Glutamatergic neuron (in vitro differentiated cells): Measurements from ENCODE around the gene KRT6B. TPM values are rescaled to one million over a fixed set of nuclear protein-coding genes. Genes with fewer than 3 reads are reported as not detected.

Experiments
- DNase-seq: peaks from one replicate; pipeline ENCODE4 v3.0.0; 2022
- H3K27ac Mint-ChIP-seq: one replicate; pipeline ENCODE4 v1.8.0; 2020; ENCODE audit warnings: mild to moderate bottlenecking, mixed read lengths, inconsistent platforms; ENCODE audit not compliant: unreplicated experiment
- H3K27me3 Mint-ChIP-seq: one replicate; pipeline ENCODE4 v1.8.0; 2020; ENCODE audit warnings: mild to moderate bottlenecking, moderate library complexity, mixed read lengths, inconsistent platforms; ENCODE audit not compliant: unreplicated experiment
- H3K36me3 Mint-ChIP-seq: one replicate; pipeline ENCODE4 v1.8.0; 2020; ENCODE audit warnings: mild to moderate bottlenecking, mixed read lengths, inconsistent platforms; ENCODE audit not compliant: unreplicated experiment
- H3K4me1 Mint-ChIP-seq: one replicate; pipeline ENCODE4 v1.8.0; 2020; ENCODE audit warnings: mild to moderate bottlenecking, low read depth, mixed read lengths, inconsistent platforms; ENCODE audit not compliant: unreplicated experiment
- H3K4me3 Mint-ChIP-seq: one replicate; pipeline ENCODE4 v1.8.0; 2020; ENCODE audit warnings: mild to moderate bottlenecking, mixed read lengths, inconsistent platforms; ENCODE audit not compliant: unreplicated experiment
- H3K9me3 Mint-ChIP-seq: one replicate; pipeline ENCODE4 v1.8.0; 2020; ENCODE audit warnings: mild to moderate bottlenecking, moderate library complexity, mixed read lengths, inconsistent platforms; ENCODE audit not compliant: unreplicated experiment
- total RNA-seq: library from RNA; stranded (reverse); fragmentation: NEBNext Ultra II Directional; extraction: Animal tissue kit (Norgen Biotek cat#: 25700); gene quantifications from one replicate; pipeline ENCODE4 v1.2.1, GENCODE V29; 2021; ENCODE audit not compliant: unreplicated experiment
- TF ChIP-seq, protein P1 (sequence below): fragments of 200-600 bp; sonication (generic); IDR thresholded peaks from one replicate; pipeline ENCODE4 v1.5.0; 2021; ENCODE audit not compliant: partially characterized antibody, unreplicated experiment

The KRT6B gene
- total RNA-seq, 1 donor from 2014 or later, result not detected

GRCh38 chr12:52497975-52498374 lies 46.0 kb upstream of the KRT6B start:
- TF ChIP-seq, protein P1, sequence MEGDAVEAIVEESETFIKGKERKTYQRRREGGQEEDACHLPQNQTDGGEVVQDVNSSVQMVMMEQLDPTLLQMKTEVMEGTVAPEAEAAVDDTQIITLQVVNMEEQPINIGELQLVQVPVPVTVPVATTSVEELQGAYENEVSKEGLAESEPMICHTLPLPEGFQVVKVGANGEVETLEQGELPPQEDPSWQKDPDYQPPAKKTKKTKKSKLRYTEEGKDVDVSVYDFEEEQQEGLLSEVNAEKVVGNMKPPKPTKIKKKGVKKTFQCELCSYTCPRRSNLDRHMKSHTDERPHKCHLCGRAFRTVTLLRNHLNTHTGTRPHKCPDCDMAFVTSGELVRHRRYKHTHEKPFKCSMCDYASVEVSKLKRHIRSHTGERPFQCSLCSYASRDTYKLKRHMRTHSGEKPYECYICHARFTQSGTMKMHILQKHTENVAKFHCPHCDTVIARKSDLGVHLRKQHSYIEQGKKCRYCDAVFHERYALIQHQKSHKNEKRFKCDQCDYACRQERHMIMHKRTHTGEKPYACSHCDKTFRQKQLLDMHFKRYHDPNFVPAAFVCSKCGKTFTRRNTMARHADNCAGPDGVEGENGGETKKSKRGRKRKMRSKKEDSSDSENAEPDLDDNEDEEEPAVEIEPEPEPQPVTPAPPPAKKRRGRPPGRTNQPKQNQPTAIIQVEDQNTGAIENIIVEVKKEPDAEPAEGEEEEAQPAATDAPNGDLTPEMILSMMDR, result no peak
- Mint-ChIP-seq H3K27ac (no peak overlapping the region), H3K27me3 (peaks cover 5% of the 10 kb centered on the region), H3K36me3 (no peaks in the 10 kb centered on the region), H3K9me3 (no peaks in the 10 kb centered on the region), H3K4me1 (peaks cover 14% of the 10 kb centered on the region), H3K4me3 (no peak overlapping the region)
- no peak for DNase-seq

DNA sequence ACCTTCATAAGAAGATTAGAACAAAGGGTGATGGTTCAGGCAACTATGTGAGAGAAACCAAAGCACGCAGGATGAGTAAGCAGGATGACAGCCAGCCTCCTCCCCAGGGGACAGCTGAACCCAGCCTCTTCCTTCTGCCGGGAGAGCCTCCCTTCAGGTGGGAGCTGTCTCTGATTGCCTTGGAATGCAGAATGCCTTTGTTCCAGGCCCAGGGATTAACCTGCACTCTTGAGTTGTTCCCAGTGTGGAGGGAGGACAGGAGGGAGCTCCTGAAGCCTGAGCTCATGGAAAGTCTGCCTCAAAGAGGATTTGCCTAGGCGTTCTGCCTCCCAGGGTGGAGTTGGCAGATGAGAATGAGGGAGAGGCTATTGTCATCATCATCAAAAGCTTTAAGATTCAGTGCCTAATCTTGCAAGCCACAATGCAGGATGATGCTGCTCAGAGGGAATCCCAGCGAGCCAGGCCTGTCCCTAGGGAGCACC lies 44.7 kb upstream of the KRT6B start:
- Mint-ChIP-seq H3K27me3 (peaks cover 5% of the 10 kb centered on the region), H3K27ac (no peak overlapping the region), H3K4me3 (no peak overlapping the region), H3K4me1 (peaks cover 14% of the 10 kb centered on the region), H3K9me3 (no peaks in the 10 kb centered on the region), H3K36me3 (no peaks in the 10 kb centered on the region)
- TF ChIP-seq, protein P1, result no peak
- DNase-seq, result no peak

- Mint-ChIP-seq H3K9me3 (no peaks in the 10 kb centered on the region), H3K4me3 (no peak overlapping the region), H3K27ac (no peak overlapping the region), H3K4me1 (peaks cover 14% of the 10 kb centered on the region), H3K36me3 (no peaks in the 10 kb centered on the region), H3K27me3 (peaks cover 5% of the 10 kb centered on the region)
- no peak for DNase-seq
- TF ChIP-seq, protein P1, result no peak
Measured at GRCh38 chr12:52496054-52496453, 44.1 kb upstream of the KRT6B start.

GRCh38 chr12:52495389-52495788 lies 43.4 kb upstream of the KRT6B start:
- no peaks in the 10 kb centered on the region for H3K9me3 Mint-ChIP-seq
- H3K36me3 Mint-ChIP-seq, result no peaks in the 10 kb centered on the region
- no peak overlapping the region for H3K27ac Mint-ChIP-seq
- DNase-seq, result peak; percentile 51
- TF ChIP-seq, protein P1, result no peak
- peaks cover 5% of the 10 kb centered on the region for H3K27me3 Mint-ChIP-seq
- peaks cover 14% of the 10 kb centered on the region for H3K4me1 Mint-ChIP-seq
- H3K4me3 Mint-ChIP-seq, result no peak overlapping the region

- no peaks in the 10 kb centered on the region for H3K36me3 Mint-ChIP-seq
Measured at GRCh38 chr12:52494518-52494917, 42.6 kb upstream of the KRT6B start.

More at GRCh38 chr12:52494518-52494917, 42.6 kb upstream of the KRT6B start:
- Mint-ChIP-seq H3K27ac (no peak overlapping the region), H3K27me3 (peaks cover 5% of the 10 kb centered on the region), H3K9me3 (no peaks in the 10 kb centered on the region), H3K4me1 (peaks cover 14% of the 10 kb centered on the region), H3K4me3 (no peak overlapping the region)
- no peak for DNase-seq
- TF ChIP-seq, protein P1, result no peak
